Measurements from ENCODE around the gene RELB. TPM values are rescaled to one million over a fixed set of nuclear protein-coding genes. Genes with fewer than 3 reads are reported as not detected.

Gene RELB
- total and polyA plus RNA-seq, 4 experiments from 2014 or later, result 19.7 to 39.8 (median 35.0) TPM

- POLR2A ChIA-PET (ENCODE audit: partially characterized antibody), result interaction anchor here (0.7 to 3.9 kb wide), 2 partner anchors 44 to 145 kb away, joined by 4 to 22 read pairs; partner anchors contain the start of gene RELB
- peak overlapping the region in 2 of 8 donors; percentile 6 to 8 for H3K4me3 Mint-ChIP-seq
- H3K27ac Mint-ChIP-seq, result peak overlapping the region in 4 of 7 donors; percentile 11 to 73 (median 32)
- peaks cover 13% of the 10 kb centered on the region for H3K36me3 ChIP-seq (ENCODE audit: insufficient read depth, low read length)
- H3K4me1 Mint-ChIP-seq, result peaks cover 39 to 71% (median 49%) of the 10 kb centered on the region in 4 donors
- no peaks in the 10 kb centered on the region for H3K27me3 Mint-ChIP-seq
- no peak overlapping the region for H3K27ac ChIP-seq (ENCODE audit: low read depth, low read length)
- H3K36me3 Mint-ChIP-seq, result peaks cover 20 to 37% of the 10 kb centered on the region in 2 donors
- intact Hi-C loops (cut with micrococcal nuclease), result loop anchor here (10.0 kb wide), 2 partner anchors 117 to 263 kb away; partner anchors contain the start of genes CEACAM16, GEMIN7 and ZNF296
- DNase-seq, result no peak
- CTCF ChIA-PET (ENCODE audit: partially characterized antibody), result interaction anchor here (1.1 kb wide), 1 partner anchor 22 kb away, joined by 3 read pairs; no protein-coding TSS in a partner anchor
- H3K4me3 ChIP-seq (ENCODE audit: low read length in 2 of 2), result no peak overlapping the region
- H3K9me3 Mint-ChIP-seq, result peaks cover 0 to 6% (median 0%) of the 10 kb centered on the region in 8 donors
- no peaks in the 10 kb centered on the region for H3K27me3 ChIP-seq (ENCODE audit: insufficient read depth, low read length)
- peaks cover 43% of the 10 kb centered on the region for H3K4me1 ChIP-seq (ENCODE audit: insufficient read depth, low read length)
- H3K9me3 ChIP-seq (ENCODE audit: control insufficient read depth in 1 of 2, low read length in 2 of 2), result no peaks in the 10 kb centered on the region
These were observed 43.2 kb upstream of the RELB start for GRCh38 chr19:44958090-44958489.

- Mint-ChIP-seq H3K4me3 (peak overlapping the region in 1 of 8 donors; percentile 35), H3K36me3 (peaks cover 23 to 41% of the 10 kb centered on the region in 2 donors), H3K27ac (peak overlapping the region in 5 of 7 donors; percentile 24 to 75 (median 60)), H3K9me3 (peaks cover 0 to 4% (median 0%) of the 10 kb centered on the region in 8 donors), H3K27me3 (no peaks in the 10 kb centered on the region), H3K4me1 (peaks cover 33 to 64% (median 43%) of the 10 kb centered on the region in 4 donors)
- POLR2A ChIA-PET (ENCODE audit: partially characterized antibody), result no interaction called here
- H3K36me3 ChIP-seq (ENCODE audit: insufficient read depth, low read length), result peaks cover 17% of the 10 kb centered on the region
- no peaks in the 10 kb centered on the region for H3K9me3 ChIP-seq (ENCODE audit: control insufficient read depth in 1 of 2, low read length in 2 of 2)
- H3K27ac ChIP-seq (ENCODE audit: low read depth, low read length), result no peak overlapping the region
- H3K27me3 ChIP-seq (ENCODE audit: insufficient read depth, low read length), result no peaks in the 10 kb centered on the region
- H3K4me1 ChIP-seq (ENCODE audit: insufficient read depth, low read length), result peaks cover 32% of the 10 kb centered on the region
- intact Hi-C loops (cut with micrococcal nuclease), result loop anchor here (10.0 kb wide), 2 partner anchors 115 to 265 kb away; partner anchors contain the start of genes CEACAM16, GEMIN7 and ZNF296
- CTCF ChIA-PET (ENCODE audit: partially characterized antibody), result no interaction called here
- H3K4me3 ChIP-seq (ENCODE audit: low read length in 2 of 2), result no peak overlapping the region
- no peak for DNase-seq
These were observed 41.6 kb upstream of the RELB start for GRCh38 chr19:44959691-44960090.

DNA sequence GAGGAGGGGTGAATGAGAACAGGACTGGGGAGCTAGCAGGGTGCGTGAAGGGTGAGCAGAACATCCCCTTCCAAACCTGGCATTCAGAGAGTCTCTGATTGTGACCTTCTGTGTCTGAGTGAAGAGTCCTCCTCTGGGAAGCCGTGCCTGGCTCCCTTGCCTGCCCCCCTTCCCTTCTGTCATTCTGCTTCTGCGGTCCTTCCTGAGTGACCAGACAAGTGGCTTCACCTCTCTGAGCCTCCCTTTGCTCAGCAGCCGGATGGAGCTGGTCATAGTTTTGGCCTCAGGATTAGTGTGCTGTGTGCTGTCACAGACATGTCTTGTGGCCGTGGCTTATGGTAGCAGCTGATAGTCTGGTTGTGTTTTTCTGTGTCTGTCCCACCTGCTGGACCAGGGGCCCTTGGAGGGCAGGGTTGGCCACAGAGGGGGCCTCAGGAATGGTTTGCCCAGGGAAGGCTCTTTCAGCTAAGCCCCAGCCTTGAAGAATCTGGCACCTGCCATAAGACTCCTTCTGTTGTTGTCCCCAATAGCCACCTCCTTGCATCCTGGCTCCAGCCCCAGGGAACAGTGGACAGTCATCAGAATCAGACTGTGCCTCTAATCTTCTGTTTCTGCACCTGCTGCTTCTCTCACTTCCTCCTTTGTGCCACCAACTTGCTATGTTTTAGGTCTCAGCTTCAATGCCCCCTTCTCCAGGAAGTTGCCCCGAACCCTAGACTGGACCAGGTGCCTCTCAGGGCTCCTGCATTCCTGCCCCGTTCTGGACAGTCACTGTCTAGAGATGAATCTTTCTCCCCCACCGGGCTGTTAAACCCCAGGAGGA, 40.1 kb upstream of the RELB start:
- ChIA-PET CTCF (ENCODE audit: partially characterized antibody) (no interaction called here), POLR2A (ENCODE audit: partially characterized antibody) (interaction anchor here (1.5 kb wide), 1 partner anchor 70 kb away, joined by 3 read pairs; the partner anchor contains the start of gene TOMM40)
- H3K4me3 Mint-ChIP-seq, result no peak overlapping the region
- H3K4me1 Mint-ChIP-seq, result peaks cover 23 to 54% (median 33%) of the 10 kb centered on the region in 4 donors
- no peak overlapping the region for H3K27ac ChIP-seq (ENCODE audit: low read depth, low read length)
- DNase-seq, result no peak
- H3K27me3 ChIP-seq (ENCODE audit: insufficient read depth, low read length), result no peaks in the 10 kb centered on the region
- H3K4me3 ChIP-seq (ENCODE audit: low read length in 2 of 2), result no peak overlapping the region
- H3K9me3 ChIP-seq (ENCODE audit: control insufficient read depth in 1 of 2, low read length in 2 of 2), result no peaks in the 10 kb centered on the region
- intact Hi-C loops (cut with micrococcal nuclease), result no loop called here
- H3K4me1 ChIP-seq (ENCODE audit: insufficient read depth, low read length), result peaks cover 27% of the 10 kb centered on the region
- H3K36me3 Mint-ChIP-seq, result peaks cover 28 to 40% of the 10 kb centered on the region in 2 donors
- H3K36me3 ChIP-seq (ENCODE audit: insufficient read depth, low read length), result peaks cover 21% of the 10 kb centered on the region
- H3K27ac Mint-ChIP-seq, result peak overlapping the region in 1 of 7 donors; percentile 51
- no peaks in the 10 kb centered on the region for H3K9me3 Mint-ChIP-seq
- no peaks in the 10 kb centered on the region for H3K27me3 Mint-ChIP-seq

DNA sequence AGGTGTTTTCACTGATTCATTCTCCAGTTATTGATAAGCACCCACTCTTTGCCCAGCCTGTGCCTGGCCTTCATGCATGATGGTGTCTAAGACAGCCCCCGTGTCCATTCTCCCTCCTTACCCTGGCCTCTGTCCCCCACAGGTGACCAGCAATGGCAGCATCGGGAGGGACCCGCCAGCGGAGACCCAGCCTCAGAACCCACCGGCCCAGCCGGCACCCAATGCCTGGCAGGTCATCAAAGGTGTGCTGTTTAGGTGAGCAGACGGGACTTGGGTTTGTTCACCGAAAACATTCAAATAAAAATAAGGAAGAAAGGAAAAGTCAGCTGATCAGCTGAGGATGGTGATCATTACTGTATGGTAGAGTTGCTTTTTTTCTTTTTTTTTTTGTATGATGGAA, 39.4 kb upstream of the RELB start:
- peaks cover 20% of the 10 kb centered on the region for H3K4me1 ChIP-seq (ENCODE audit: insufficient read depth, low read length)
- Mint-ChIP-seq H3K27me3 (no peaks in the 10 kb centered on the region), H3K36me3 (peaks cover 28 to 42% of the 10 kb centered on the region in 2 donors), H3K27ac (no peak overlapping the region), H3K4me1 (peaks cover 16 to 47% (median 26%) of the 10 kb centered on the region in 4 donors), H3K9me3 (no peaks in the 10 kb centered on the region), H3K4me3 (no peak overlapping the region)
- no peak overlapping the region for H3K4me3 ChIP-seq (ENCODE audit: low read length in 2 of 2)
- no peaks in the 10 kb centered on the region for H3K27me3 ChIP-seq (ENCODE audit: insufficient read depth, low read length)
- no peak overlapping the region for H3K27ac ChIP-seq (ENCODE audit: low read depth, low read length)
- H3K36me3 ChIP-seq (ENCODE audit: insufficient read depth, low read length), result peaks cover 21% of the 10 kb centered on the region
- DNase-seq, result no peak
- CTCF ChIA-PET (ENCODE audit: partially characterized antibody), result no interaction called here
- POLR2A ChIA-PET (ENCODE audit: partially characterized antibody), result interaction anchor here (1.5 kb wide), 1 partner anchor 71 kb away, joined by 3 read pairs; the partner anchor contains the start of gene TOMM40
- no peaks in the 10 kb centered on the region for H3K9me3 ChIP-seq (ENCODE audit: control insufficient read depth in 1 of 2, low read length in 2 of 2)
- intact Hi-C loops (cut with micrococcal nuclease), result no loop called here

DNA sequence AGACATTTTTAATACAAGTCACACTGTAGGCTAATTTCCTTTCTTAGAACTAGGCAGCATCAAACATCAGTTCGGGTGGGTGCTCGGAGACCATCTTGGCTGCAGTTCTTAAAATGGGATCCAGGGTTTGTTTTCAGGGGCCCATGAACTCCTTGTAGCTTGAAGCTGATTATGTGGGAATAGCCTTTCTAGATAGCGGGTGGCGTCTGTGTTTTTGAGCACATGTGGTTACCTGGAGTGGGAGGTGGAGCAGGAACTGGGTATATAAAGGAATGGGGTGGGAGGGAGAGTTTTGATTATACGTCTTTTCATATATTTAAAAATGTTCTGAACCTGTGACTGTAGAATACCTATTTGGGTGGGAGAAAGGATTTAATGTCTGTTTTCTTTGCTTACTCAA, 33.1 kb upstream of the RELB start:
- Histone ChIP-seq H3K4me1 (ENCODE audit: insufficient read depth, low read length) (no peaks in the 10 kb centered on the region), H3K36me3 (ENCODE audit: insufficient read depth, low read length) (peaks cover 24% of the 10 kb centered on the region), H3K4me3 (ENCODE audit: low read length in 2 of 2) (no peak overlapping the region), H3K9me3 (ENCODE audit: control insufficient read depth in 1 of 2, low read length in 2 of 2) (no peaks in the 10 kb centered on the region), H3K27me3 (ENCODE audit: insufficient read depth, low read length) (no peaks in the 10 kb centered on the region), H3K27ac (ENCODE audit: low read depth, low read length) (no peak overlapping the region)
- Mint-ChIP-seq H3K4me3 (no peak overlapping the region), H3K4me1 (peaks cover 0 to 15% (median 6%) of the 10 kb centered on the region in 4 donors), H3K27ac (peak overlapping the region in 3 of 7 donors; percentile 13 to 62 (median 51)), H3K27me3 (no peaks in the 10 kb centered on the region), H3K36me3 (peaks cover 17 to 40% of the 10 kb centered on the region in 2 donors), H3K9me3 (peaks cover 0 to 1% (median 0%) of the 10 kb centered on the region in 8 donors)
- ChIA-PET CTCF (ENCODE audit: partially characterized antibody) (no interaction called here), POLR2A (ENCODE audit: partially characterized antibody) (no interaction called here)
- intact Hi-C loops (cut with micrococcal nuclease), result no loop called here
- DNase-seq, result no peak

DNA sequence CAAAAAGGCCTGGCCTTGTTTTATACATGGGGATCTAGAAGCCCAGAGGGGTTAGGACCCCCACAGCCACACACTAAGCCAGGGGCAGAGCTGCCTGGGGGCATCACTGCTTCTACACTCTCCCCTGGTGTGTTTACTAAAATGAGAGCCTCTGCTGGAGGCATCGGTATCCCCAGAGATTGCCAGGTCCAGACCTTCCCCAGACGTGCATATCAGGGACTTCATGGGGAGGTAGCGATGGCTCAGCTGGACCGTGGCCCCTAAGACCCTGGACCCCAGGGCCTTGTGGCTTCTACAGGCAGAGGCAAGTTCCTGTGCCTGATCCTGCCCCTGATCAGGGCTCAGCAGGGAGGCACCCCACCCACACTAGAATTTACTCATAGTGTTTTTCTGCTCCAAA, 32.6 kb upstream of the RELB start:
- peaks cover 17 to 40% of the 10 kb centered on the region in 2 donors for H3K36me3 Mint-ChIP-seq
- H3K9me3 Mint-ChIP-seq, result peaks cover 0 to 1% (median 0%) of the 10 kb centered on the region in 8 donors
- no peaks in the 10 kb centered on the region for H3K27me3 Mint-ChIP-seq
- intact Hi-C loops (cut with micrococcal nuclease), result no loop called here
- no peak overlapping the region for H3K27ac ChIP-seq (ENCODE audit: low read depth, low read length)
- no peak overlapping the region for H3K27ac Mint-ChIP-seq
- no peak overlapping the region for H3K4me3 Mint-ChIP-seq
- H3K4me1 ChIP-seq (ENCODE audit: insufficient read depth, low read length), result no peaks in the 10 kb centered on the region
- peaks cover 0 to 15% (median 6%) of the 10 kb centered on the region in 4 donors for H3K4me1 Mint-ChIP-seq
- H3K27me3 ChIP-seq (ENCODE audit: insufficient read depth, low read length), result no peaks in the 10 kb centered on the region
- peaks cover 28% of the 10 kb centered on the region for H3K36me3 ChIP-seq (ENCODE audit: insufficient read depth, low read length)
- ChIA-PET POLR2A (ENCODE audit: partially characterized antibody) (no interaction called here), CTCF (ENCODE audit: partially characterized antibody) (no interaction called here)
- DNase-seq, result no peak
- no peaks in the 10 kb centered on the region for H3K9me3 ChIP-seq (ENCODE audit: control insufficient read depth in 1 of 2, low read length in 2 of 2)
- no peak overlapping the region for H3K4me3 ChIP-seq (ENCODE audit: low read length in 2 of 2)

DNA sequence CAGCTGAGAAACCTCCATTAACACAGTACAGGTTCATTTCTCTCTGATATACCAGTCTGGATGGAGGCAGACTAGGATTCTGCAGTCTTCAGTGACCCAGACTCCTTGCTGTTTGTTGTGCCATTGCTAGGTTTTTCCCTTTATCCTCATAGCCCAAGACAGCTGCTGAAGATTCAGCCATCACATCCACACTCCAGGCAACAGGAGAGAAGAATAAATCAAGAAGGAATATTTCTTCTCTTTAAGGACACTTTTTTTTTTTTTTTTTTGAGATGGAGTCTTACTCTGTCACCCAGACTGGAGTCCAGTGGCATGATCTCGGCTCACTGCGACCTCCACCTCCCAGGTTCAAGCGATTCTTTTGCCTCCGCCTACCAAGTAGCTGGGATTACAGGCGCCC, 31.8 kb upstream of the RELB start:
- H3K9me3 ChIP-seq (ENCODE audit: control insufficient read depth in 1 of 2, low read length in 2 of 2), result no peaks in the 10 kb centered on the region
- Mint-ChIP-seq H3K4me3 (no peak overlapping the region), H3K27ac (peak overlapping the region in 1 of 7 donors; percentile 36), H3K27me3 (no peaks in the 10 kb centered on the region), H3K36me3 (peaks cover 21 to 41% of the 10 kb centered on the region in 2 donors), H3K9me3 (peaks cover 0 to 1% (median 0%) of the 10 kb centered on the region in 8 donors), H3K4me1 (peaks cover 0 to 14% (median 7%) of the 10 kb centered on the region in 4 donors)
- H3K4me3 ChIP-seq (ENCODE audit: low read length in 2 of 2), result no peak overlapping the region
- H3K27ac ChIP-seq (ENCODE audit: low read depth, low read length), result no peak overlapping the region
- H3K27me3 ChIP-seq (ENCODE audit: insufficient read depth, low read length), result no peaks in the 10 kb centered on the region
- ChIA-PET CTCF (ENCODE audit: partially characterized antibody) (no interaction called here), POLR2A (ENCODE audit: partially characterized antibody) (no interaction called here)
- no peak for DNase-seq
- peaks cover 32% of the 10 kb centered on the region for H3K36me3 ChIP-seq (ENCODE audit: insufficient read depth, low read length)
- no peaks in the 10 kb centered on the region for H3K4me1 ChIP-seq (ENCODE audit: insufficient read depth, low read length)
- intact Hi-C loops (cut with micrococcal nuclease), result no loop called here

Measured in CD4-positive, alpha-beta memory T cell (primary cell).